GM18868 (cell line): ENCODE measurements around the gene DGAT2.

ENCODE experiments used
- ATAC-seq: cut with Tn5 transposase; IDR thresholded peaks from one replicate; pipeline ENCODE4 v1.9.1; 2021; ENCODE audit warnings: mild to moderate bottlenecking, moderate library complexity; ENCODE audit not compliant: unreplicated experiment

DGAT2 gene

DNA sequence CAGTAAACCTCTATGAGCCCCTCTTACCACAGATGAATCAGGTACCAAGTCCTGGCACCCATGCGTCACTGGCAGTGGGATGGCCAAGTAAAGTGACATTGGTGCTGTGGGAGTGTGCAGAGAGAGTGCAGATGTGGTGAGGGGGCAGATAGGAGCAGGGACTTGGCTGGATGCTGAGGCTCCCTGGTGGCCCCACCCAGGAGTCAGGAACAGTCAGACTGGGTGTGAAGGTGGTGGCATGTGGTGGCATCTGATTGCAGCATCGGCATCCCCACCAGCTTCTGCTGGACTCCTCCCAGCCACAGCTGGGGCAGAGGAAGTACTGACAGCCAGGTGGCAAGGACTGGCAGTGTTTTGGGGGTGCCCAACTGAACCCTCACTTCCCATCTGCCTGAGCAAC, 11.4 kb downstream of the DGAT2 start:
- ATAC-seq = no peak

DNA sequence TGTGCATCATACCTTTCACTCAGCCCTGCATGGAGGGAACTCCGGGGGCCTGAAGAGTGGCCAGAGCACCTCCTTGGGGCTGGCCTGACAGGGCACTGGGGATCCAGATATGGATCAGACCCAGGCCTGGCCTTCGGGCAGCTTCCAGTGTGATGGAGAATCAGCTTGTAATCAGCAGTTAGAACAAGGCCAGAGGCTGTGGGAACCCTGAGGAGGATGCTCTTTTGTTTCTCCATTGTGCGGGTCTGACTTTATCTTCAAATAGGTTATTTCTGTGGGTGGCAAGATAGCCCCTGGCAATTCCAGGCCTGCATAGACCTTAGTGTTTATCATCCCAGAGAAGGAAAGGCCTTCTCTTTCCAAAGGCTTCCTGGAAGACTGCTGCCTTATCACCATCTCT, 12.3 kb downstream of the DGAT2 start:
- no peak for ATAC-seq

DNA sequence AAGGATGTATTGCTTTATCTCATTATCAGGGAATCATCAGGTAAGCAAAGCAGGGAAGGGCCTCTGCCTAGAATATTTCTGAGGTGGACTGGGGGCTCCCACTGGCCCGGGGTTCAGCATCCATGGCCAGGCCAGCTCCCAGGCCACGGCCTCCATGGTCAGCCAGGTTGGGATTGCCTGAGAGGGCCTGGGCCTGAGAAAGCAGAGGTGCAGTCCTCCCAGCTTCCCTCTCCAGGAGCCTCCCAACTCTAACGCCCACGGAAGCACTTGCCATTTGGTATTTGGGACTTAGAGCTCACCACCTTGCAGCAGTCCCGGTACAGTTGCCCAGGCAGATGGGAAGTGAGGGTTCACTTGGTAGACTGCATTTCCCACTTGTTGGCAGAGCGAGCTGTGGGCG, 12.7 kb downstream of the DGAT2 start:
- ATAC-seq = no peak

DNA sequence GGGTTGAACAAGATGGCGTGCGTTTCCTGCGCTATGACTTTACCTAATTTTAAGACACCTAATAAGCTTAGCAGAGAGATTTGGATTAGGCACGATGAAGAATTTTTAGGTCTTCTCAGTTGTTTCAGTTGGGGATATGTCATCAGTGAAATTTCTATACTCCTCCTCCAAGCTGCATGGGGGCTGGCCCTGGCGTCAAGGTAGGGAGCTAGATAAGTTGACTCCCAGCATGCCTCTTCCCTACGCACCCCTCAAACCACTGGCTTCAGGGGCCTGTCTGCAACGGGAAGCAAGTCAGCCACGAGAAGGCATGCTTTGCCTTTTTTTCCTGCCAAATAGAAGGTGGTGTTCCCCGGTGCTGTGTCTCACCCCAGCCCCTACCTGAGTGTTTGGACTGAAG, 13.3 kb downstream of the DGAT2 start:
- ATAC-seq = no peak

DNA sequence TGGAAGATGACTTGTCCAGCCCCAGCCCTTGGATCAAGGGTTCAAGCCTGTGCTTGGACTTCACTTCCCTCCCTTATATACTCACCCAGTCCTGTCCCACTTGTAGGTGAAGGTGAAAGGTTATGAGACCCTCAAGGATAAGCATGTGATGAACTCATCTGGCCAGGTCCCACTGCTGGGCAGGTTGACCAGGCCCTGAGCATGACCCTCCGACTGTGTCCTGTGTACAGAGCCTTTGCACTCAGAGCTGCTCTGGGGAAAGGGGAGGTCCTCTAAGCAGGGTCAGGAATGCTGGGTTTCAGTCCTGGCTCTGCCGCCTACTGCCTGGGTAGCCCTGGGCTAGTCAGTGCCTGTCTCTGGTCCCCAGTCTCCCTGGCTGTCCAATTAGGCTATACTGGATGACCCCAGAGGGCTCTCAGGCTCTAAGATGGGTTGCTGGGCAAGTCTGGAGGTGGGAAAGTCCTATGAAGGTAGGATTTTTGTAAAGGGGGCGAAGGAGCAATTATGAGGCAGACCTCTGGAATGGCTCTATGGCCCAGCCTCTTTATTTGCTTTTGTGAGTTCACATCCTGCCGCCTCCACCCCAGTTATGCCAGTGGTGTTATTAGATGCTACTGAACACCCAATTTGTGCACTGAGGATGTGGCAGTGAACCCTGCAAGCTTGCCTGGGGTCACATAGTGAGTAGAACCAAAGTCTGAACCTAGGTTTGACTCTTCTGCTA, 14.1 kb downstream of the DGAT2 start:
- no peak for ATAC-seq

DNA sequence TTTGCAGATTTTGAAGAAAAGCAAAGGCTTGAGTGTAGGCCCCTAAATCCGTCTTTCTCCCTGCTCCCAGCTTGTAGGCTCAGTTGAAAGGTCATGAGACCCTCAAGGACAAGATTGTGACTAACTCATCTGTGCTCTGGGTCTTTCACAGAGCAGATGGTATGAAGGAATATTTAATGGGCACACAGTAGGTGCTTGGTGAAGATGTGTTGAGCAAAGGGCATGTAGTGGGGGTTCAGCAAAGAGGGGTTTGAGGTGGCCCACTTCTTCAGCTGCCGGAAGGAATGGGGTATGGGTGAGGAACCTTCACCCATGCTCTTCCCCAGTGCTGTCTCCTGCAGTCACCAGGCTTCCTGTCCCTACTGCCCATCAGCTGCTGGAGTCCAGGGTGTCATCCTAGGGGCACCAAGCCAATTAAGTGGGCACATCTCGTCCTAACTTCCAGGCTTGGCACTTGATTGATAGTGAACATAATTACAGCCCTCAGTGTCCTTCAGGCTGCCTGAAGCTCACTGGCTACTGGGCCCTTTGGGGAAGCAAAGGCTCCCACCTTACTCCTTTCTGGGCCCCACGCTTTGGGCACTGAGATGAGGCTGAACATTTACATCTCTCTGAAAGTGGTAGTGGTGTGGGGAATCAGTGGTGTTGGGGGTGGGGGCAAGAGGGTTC, 15.0 kb downstream of the DGAT2 start:
- ATAC-seq = no peak

DNA sequence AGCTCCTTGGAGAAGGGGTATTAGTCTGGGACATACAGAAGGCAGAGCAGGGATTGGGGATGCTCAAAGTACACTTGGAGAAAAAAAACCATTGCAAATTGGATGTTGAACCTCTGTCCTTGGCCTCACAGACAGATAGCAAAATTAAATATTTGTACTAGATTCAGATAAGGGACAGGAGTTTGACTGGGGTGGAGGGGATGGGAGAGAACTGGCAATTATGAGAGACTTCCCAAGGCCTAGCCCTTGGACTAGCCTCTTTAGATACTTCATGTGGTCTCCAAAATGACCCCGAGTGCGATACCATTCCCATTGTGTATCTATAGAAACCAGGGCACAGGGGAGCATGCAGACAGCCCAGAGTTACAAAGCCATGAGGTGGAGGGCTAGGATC, 15.5 kb downstream of the DGAT2 start:
- ATAC-seq = no peak

DNA sequence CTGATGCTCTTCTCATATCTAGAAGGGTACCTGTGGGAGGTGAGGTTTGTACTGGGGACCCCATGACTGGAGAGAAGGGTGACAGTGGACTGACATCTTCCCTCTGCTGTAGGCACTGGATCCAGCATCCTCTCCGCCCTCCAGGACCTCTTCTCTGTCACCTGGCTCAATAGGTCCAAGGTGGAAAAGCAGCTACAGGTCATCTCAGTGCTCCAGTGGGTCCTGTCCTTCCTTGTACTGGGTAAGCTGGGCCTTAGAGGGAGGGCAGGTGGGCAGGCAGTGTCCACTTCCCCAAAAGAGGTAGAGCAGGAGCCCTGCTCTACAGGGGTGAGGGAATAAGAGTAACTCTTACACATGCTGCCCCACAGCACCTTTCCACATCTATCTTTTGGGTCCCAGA, 15.9 kb downstream of the DGAT2 start:
- ATAC-seq = no peak

DNA sequence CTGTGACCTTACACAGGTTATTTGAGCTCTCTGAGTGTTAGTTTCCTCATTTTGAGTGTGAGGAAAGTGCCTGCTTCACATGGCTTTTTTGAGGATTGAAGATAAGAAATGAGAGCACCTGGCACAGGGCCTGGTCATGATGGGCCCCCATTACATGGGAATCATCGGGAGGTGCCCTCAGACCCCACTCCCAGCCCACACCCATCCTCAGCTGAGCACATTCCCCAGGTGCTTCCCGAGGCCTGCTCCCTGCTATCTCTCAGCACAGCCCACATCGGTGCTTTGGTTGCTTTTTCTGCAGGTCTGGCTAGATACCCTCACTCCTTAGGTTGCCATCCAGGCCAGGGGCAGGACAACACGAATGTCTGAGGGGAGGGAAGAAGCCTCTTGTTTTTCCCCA, 16.6 kb downstream of the DGAT2 start:
- no peak for ATAC-seq

DNA sequence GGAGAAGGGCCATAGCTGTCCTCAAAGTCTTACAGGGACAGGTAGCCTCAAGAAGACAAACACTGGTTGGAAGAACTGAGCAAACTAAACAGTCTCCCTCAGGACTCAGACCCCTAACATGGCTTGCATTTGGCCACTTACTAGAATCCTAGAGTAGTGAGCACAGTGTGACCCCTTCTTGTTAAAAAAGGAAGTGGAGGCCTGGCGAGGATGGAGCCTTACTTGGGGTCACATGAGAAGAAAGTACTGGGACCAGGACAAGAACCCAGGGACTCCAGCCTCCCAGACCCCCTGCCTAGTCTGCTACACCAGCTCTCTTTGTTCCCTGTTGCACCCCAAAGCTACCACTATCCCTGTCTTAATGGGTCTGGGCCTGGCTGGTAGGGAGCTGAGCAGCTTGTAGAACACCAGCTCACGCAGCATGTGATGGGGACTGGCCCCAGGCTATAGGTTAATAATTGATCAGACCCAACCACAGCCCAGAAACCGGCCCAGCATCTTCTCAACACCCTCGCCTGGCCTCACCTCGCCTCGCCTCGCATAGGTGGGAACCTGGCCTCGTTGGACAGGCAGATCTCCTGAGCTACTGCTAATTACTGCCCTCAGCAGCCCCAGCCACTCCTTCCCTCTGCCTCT, 17.6 kb downstream of the DGAT2 start:
- no peak for ATAC-seq

DNA sequence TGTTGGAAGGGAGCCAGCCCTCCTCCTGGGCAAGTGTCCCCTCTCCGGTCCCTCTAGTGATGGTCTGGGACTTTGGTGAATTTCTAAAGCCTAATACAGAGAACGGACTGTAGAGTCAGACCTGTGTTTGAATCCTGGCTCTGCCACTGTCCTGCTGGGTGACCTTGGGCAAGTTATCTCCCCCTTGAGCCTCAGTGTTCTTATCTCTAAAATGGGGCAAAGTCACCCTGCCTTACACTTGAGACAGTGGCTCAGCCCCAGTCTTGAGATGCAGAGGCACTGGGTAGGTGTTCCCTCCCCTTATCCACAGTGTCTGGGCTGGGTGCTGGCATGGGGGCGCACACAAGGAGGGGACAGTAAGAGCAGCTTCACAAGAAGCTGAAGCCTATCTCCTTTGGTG, 20.9 kb downstream of the DGAT2 start:
- no peak for ATAC-seq

DNA sequence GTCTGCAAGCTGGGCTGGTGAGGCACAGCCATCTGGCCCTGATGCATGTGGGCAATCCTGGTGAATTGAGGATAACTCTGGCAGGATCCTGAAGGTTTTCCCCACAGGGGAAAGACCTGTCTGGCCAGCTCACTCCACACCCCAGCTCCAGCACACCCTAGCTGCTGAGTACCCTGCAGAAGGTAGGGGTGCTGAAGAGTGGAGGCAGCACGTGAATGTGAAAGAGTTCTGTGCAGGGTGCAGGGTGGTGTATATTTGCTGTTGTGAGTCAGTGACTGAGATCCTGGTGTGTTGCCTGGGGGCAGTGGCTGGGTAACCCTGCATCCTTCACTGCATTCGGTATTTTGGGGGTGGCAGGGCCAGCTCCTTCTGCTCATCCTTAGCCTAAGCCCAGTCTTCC, 22.4 kb downstream of the DGAT2 start:
- ATAC-seq = no peak

DNA sequence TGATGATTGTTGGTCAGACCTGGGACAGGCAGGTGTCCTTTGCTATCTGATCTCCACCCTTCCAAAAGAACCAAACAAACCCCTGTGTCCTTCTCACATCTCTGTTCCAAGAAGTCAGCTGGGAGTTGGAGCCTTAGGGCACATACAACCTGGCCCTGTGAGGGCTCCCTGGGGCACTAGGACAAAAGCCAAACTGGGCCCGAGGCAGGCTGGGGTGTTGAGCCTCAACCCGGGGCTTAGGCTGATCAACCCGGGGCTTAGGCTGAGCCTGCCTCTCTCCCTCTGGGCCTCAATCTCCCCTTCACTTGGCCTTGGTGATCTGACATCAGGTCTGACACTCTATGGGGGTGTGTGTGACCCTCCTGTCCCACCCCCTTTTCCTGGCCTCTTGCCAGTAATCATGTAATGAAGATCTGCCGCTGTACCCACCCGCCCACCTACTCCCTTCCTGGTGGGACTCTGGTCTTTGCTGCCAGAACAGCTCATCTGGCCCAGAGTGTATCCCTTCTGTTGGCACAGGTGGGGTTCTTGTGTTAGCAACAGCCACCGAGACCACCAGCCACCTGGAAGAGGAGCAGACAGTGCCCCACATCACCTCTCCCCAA, 23.7 kb downstream of the DGAT2 start:
- no peak for ATAC-seq

DNA sequence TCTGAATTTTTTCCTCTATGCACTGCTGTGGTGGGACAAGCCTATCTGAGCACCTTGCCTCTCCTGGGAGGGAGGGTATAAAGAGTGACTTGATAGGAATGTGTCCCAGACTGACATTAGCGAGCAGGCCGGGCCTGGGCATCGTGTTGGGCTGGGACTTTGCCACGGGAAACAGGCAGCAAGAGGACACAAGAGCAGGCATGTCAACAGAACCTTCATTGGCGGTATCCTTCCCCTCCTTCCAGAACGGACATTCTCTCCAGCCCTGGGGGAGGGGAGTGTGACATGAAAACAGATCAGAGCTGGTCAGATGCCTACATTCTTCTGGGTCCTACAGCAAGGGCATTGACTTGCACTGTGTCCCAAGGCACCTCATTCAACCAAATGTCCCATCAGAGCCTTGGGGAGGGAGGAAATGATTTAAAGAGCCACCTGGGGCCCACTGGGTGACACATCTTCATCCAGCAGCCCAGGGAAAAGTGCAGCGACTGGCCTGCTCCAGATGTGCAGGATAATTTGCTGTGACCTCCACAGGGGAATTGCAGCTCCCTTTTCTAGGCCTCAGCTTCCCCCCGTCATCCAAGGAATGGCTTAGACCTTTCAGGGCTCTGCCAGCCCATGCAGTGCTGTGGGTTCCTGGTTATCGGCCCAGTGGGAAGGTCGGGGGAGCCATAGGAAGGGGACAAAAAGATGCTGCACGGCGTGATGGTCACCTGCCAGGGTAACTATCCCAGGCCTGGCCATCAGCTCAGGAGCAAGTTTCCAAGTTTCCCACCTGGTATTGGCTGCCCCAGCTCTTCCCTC, 24.6 kb downstream of the DGAT2 start:
- no peak for ATAC-seq

DNA sequence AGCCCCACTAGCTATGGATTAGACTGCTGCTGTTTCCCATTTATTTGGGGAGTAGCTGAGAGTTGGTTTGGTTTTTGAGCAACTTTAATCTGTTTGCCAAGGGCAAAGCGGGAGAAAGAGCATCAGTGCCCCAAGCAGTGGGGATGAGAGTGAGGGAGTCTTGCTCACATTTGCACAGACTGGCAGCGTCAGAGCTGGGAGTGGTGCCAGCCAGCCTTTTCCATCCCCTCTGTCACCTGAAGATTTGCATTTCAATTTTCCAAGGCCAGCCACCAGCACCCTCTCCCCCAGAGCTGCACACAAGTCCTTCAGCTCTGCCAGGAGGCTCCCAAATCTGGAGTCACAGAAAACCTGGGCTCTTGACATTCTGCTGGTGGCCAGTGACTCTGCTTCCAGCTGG, 25.4 kb downstream of the DGAT2 start:
- ATAC-seq = no peak

DNA sequence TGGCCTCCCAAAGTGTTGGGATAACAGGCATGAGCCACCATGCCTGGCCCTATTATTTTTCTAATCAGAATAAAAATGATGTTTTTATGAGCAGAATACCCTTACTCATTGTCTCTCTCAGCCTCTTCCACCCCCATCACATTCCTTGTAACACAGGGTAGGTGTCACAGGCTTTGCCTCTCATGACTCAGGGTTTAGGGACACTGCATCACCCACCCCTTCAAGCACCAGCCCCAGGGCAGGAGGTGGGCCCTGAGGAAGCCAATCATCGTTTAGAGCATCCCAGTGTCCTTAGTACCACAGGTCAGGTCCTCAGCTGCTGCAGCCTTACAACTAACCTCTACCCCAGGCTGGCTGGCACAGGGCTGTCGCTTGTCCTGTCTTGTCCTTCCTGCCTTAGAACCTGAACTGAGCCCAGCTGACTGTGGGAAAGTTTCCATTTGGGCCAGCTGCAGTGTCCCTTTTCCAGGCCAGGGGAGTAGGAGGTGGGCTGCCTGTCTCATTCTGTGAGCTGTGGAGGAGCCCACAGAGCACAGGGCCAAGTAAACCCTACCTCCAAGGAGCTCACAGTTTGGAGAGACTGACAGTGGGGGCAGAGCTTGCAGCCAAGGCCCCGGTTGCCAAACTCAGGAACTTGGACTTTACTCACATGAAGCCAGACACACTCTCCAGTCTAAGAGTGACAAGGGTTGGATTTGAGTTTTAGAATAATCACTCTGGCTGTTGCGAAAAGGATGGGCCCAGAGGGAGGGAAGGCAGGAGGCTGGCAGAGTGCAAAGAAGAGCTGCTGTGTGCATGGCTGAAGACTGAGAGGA, 26.9 kb downstream of the DGAT2 start:
- no peak for ATAC-seq

DNA sequence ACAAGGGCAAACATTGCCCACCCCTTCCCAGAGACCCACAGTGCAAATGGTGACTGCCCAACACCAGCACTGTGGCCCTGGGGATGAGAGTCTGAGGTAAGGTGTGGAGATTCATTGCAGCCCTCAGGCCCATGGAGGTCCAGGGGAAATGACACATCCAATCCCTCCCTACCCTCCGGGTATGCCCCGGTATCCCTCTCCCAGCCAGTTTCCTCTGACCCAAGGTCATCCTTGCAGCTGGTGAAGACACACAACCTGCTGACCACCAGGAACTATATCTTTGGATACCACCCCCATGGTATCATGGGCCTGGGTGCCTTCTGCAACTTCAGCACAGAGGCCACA, 27.5 kb downstream of the DGAT2 start:
- no peak for ATAC-seq

DNA sequence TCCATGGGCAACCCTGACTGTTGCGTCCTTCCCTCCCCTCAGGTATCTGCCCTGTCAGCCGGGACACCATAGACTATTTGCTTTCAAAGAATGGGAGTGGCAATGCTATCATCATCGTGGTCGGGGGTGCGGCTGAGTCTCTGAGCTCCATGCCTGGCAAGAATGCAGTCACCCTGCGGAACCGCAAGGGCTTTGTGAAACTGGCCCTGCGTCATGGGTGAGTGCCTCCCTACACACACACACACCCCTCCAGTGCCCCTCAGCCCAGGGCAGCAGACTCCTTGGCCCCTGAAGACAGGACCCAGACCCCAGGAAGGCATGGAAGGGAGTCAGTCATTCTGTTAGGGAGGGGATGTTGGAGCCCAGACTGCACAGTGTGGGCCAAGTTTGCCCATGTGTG, 28.5 kb downstream of the DGAT2 start:
- ATAC-seq = no peak

DNA sequence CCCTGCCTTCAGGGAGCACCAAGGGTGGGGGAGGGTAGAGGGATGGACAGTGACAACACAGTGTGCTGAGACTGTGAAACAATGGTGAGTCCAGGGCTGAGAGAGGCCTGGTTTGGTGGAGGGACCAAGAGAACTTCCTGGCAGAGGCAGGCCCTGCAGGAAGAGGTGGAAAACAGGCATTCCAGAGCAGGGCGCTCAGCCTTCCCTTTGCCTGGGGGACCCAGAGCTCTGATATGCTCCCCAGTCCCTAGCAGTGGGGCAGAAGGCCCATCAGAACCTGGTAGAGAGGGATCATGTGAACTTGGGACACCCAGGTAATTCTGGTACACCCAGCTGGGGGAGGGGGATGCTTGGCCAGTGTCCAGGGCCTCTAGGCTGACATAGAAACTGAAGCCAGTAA, 29.2 kb downstream of the DGAT2 start:
- ATAC-seq = no peak

DNA sequence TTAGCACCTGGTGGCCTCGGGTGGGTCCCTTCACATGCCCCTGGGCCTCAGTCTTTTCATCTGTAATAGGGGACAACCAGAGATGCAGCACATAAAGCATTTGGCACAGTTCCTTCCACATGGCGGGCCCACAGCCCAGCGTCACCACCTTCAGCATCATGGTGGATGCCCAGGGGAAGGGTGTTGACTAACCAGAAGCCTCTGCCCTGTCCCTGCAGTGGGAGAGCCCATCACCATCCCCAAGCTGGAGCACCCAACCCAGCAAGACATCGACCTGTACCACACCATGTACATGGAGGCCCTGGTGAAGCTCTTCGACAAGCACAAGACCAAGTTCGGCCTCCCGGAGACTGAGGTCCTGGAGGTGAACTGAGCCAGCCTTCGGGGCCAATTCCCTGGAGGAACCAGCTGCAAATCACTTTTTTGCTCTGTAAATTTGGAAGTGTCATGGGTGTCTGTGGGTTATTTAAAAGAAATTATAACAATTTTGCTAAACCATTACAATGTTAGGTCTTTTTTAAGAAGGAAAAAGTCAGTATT, 31.6 kb downstream of the DGAT2 start:
- ATAC-seq = no peak
